Muscle layer of duodenum (tissue), 2 donors: ENCODE results near the gene PDE11A.

Source experiments
- H3K27ac ChIP-seq: one replicate; pipeline ENCODE4 v1.7.0; 2013; ENCODE audit warnings: mild to moderate bottlenecking, low read length
- H3K27me3 ChIP-seq: one replicate; pipeline ENCODE4 v1.7.0; 2013; ENCODE audit warnings: low read depth, mild to moderate bottlenecking, control low read depth, low read length
- H3K36me3 ChIP-seq, 2 donors: one replicate each; pipeline ENCODE4 v1.7.0; 2013; ENCODE audit warnings: low read length in 2 of 2, control low read depth in 1 of 2, mild to moderate bottlenecking in 1 of 2; ENCODE audit not compliant: insufficient read depth in 2 of 2, control insufficient read depth in 1 of 2
- H3K4me1 ChIP-seq, 2 donors: one replicate each; pipeline ENCODE4 v1.7.0; 2013; ENCODE audit warnings: low read length in 2 of 2, mild to moderate bottlenecking in 2 of 2, control low read depth in 1 of 2, moderate library complexity in 1 of 2; ENCODE audit not compliant: insufficient read depth in 2 of 2, control insufficient read depth in 1 of 2
- H3K4me3 ChIP-seq, 2 donors: one replicate each; pipeline ENCODE4 v1.7.0; 2013; ENCODE audit warnings: low read length in 2 of 2, low read depth in 1 of 2, mild to moderate bottlenecking in 1 of 2
- H3K9me3 ChIP-seq, 2 donors: one replicate each; pipeline ENCODE4 v1.7.0; 2013; ENCODE audit warnings: low read length in 2 of 2, control low read depth in 1 of 2, mild to moderate bottlenecking in 1 of 2; ENCODE audit not compliant: control insufficient read depth in 1 of 2
- donor health status: healthy.

The PDE11A gene

DNA sequence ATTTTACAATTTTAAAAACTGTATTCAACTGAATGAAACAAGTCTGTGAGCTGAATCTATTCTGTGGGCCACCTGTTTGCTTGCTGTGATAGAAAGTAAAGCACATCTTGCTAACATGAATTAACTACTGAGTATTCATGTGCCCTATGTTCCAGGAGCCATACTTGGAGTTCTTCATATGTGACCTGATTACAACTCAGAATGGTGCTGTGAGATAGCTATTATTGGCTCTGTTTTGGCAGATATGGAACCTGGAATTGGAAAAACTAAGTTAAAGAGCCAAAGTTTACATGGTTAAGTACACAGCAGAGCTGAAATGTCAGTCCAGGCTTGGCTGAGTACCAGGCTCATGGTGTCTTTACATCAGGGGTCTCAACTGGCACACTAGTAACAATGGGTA lies 426.3 kb downstream of the PDE11A start:
- H3K4me3 ChIP-seq, result no peak overlapping the region
- H3K9me3 ChIP-seq, result peaks cover 0 to 2% of the 10 kb centered on the region in 2 donors

DNA sequence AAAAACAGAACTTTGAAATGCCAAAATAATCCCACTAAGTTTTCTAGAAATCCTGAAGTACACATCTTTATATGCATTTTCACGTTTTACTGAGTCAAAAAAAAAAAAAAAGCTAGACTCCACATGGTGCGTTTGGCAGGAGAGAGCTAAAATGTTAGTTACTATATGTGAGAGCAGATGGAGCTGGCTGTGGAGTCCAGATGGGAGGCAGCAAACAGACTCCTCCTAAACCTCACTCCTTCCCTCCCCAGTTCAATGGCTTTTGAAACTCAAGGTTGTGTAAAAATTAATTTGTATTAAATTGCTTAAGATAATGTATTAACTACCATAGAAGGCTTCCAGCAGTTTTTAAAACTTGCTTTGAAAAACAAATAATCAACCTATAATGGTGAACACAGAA lies 431.2 kb downstream of the PDE11A start:
- Histone ChIP-seq H3K4me1 (no peaks in the 10 kb centered on the region), H3K4me3 (no peak overlapping the region), H3K27ac (no peak overlapping the region), H3K36me3 (no peaks in the 10 kb centered on the region), H3K27me3 (no peaks in the 10 kb centered on the region), H3K9me3 (peaks cover 0 to 2% of the 10 kb centered on the region in 2 donors)

More for the DNA sequence above, 426.3 kb downstream of the PDE11A start:
- Histone ChIP-seq H3K27ac (no peak overlapping the region), H3K36me3 (no peaks in the 10 kb centered on the region), H3K27me3 (no peaks in the 10 kb centered on the region), H3K4me1 (no peaks in the 10 kb centered on the region)

DNA sequence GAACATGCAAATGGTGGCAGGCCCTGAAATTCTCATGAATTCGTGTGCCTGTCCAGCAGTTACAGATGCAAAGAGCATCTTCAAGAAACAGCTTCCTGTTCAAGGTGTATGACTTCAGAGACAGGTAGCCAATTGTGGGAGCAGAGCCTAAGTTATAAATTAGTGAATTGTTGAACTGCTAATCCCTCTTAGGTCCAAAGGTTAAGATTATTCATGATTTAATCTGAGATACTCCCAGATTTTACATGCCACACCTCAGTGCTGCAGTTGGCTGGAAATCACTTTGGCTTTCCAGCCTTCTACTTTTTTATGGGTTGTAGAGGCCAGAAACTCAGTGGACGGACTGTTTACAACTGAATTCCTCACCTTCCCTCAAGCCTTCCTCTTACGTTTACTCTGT lies 432.2 kb downstream of the PDE11A start:
- Histone ChIP-seq H3K9me3 (peaks cover 0 to 2% of the 10 kb centered on the region in 2 donors), H3K27ac (no peak overlapping the region), H3K4me1 (no peaks in the 10 kb centered on the region), H3K36me3 (no peaks in the 10 kb centered on the region), H3K27me3 (no peaks in the 10 kb centered on the region), H3K4me3 (no peak overlapping the region)

- Histone ChIP-seq H3K9me3 (peaks cover 0 to 2% of the 10 kb centered on the region in 2 donors), H3K4me3 (no peak overlapping the region), H3K36me3 (no peaks in the 10 kb centered on the region), H3K27me3 (no peaks in the 10 kb centered on the region), H3K27ac (no peak overlapping the region), H3K4me1 (no peaks in the 10 kb centered on the region)
Observed at GRCh38 chr2:177639262-177639914, 433.2 kb downstream of the PDE11A start.

GRCh38 chr2:177638507-177638906 lies 434.1 kb downstream of the PDE11A start:
- no peak overlapping the region for H3K4me3 ChIP-seq
- no peaks in the 10 kb centered on the region for H3K4me1 ChIP-seq
- no peaks in the 10 kb centered on the region for H3K27me3 ChIP-seq
- no peak overlapping the region for H3K27ac ChIP-seq
- peaks cover 0 to 2% of the 10 kb centered on the region in 2 donors for H3K9me3 ChIP-seq
- no peaks in the 10 kb centered on the region for H3K36me3 ChIP-seq

- H3K9me3 ChIP-seq, result no peaks in the 10 kb centered on the region
- no peaks in the 10 kb centered on the region for H3K4me1 ChIP-seq
- no peaks in the 10 kb centered on the region for H3K27me3 ChIP-seq
- no peaks in the 10 kb centered on the region for H3K36me3 ChIP-seq
- H3K4me3 ChIP-seq, result no peak overlapping the region
- no peak overlapping the region for H3K27ac ChIP-seq
Observed at GRCh38 chr2:177636672-177637071, 435.9 kb downstream of the PDE11A start.

DNA sequence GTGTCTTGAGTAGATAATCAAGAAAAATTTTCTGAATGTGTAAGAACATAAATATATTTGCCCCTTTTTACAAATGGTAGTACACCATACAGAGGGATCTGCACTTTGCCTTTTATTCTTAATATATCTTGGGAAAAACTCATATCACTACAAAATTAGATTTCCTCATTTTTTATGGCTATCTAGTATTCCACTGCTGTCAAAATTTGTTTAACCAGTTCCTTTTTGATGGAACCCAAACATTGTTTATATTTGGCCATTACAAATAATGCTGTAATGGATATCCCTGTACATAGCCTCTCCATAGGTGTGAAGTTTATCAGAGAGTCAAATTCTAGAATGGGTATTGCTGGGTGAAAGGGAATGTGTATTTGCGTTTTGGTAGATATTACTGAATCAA lies 436.9 kb downstream of the PDE11A start:
- no peaks in the 10 kb centered on the region for H3K36me3 ChIP-seq
- no peak overlapping the region for H3K4me3 ChIP-seq
- H3K4me1 ChIP-seq, result no peaks in the 10 kb centered on the region
- H3K9me3 ChIP-seq, result no peaks in the 10 kb centered on the region
- H3K27ac ChIP-seq, result no peak overlapping the region
- no peaks in the 10 kb centered on the region for H3K27me3 ChIP-seq

DNA sequence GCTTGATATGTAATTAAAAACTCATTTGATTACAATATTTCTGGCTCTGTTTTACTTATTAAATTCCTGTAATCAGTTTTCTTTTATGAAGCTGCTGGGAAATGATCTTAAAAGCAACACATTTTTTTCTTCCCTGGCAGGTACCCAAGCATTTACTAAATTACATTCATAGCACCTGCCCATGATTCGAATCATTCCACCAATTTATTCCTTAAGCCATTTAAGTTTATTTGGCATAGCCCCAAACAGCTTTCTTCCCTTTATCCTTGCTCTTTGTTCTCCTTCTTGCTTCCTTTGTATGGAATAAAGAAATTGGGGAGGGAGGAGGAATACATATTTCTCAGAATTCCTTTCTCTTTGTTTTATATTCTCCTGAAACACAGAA lies 438.7 kb downstream of the PDE11A start:
- no peak overlapping the region for H3K27ac ChIP-seq
- no peaks in the 10 kb centered on the region for H3K9me3 ChIP-seq
- H3K27me3 ChIP-seq, result no peaks in the 10 kb centered on the region
- peak overlapping the region; percentile 18 to 29 for H3K4me3 ChIP-seq
- H3K36me3 ChIP-seq, result no peaks in the 10 kb centered on the region
- H3K4me1 ChIP-seq, result no peaks in the 10 kb centered on the region

- Histone ChIP-seq H3K27ac (no peak overlapping the region), H3K9me3 (no peaks in the 10 kb centered on the region)
Observed at GRCh38 chr2:177633111-177633510, 439.5 kb downstream of the PDE11A start.

DNA sequence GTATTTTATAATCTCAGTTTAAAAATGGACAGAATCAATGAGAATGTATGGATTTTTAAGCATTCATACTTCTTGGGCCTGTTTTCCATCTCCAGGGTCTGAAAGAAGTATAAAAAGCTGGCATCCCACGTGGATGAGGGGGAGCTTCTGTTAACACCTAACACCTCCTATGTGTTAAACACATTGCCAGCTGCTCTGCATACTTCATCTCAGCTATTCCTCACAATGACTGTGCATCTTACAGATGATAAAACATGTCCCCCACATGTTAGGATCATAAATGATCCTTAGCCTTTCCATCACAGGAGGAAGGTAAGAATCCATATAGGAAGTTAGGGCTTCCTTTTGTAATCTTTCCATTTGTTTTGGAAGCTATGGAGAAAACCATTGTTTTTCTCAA lies 440.9 kb downstream of the PDE11A start:
- no peak overlapping the region for H3K27ac ChIP-seq
- H3K9me3 ChIP-seq, result no peaks in the 10 kb centered on the region
- H3K4me1 ChIP-seq, result no peaks in the 10 kb centered on the region
- H3K27me3 ChIP-seq, result no peaks in the 10 kb centered on the region
- no peak overlapping the region for H3K4me3 ChIP-seq
- H3K36me3 ChIP-seq, result no peaks in the 10 kb centered on the region

More at GRCh38 chr2:177633111-177633510, 439.5 kb downstream of the PDE11A start:
- Histone ChIP-seq H3K4me3 (no peak overlapping the region), H3K36me3 (no peaks in the 10 kb centered on the region), H3K27me3 (no peaks in the 10 kb centered on the region), H3K4me1 (no peaks in the 10 kb centered on the region)

DNA sequence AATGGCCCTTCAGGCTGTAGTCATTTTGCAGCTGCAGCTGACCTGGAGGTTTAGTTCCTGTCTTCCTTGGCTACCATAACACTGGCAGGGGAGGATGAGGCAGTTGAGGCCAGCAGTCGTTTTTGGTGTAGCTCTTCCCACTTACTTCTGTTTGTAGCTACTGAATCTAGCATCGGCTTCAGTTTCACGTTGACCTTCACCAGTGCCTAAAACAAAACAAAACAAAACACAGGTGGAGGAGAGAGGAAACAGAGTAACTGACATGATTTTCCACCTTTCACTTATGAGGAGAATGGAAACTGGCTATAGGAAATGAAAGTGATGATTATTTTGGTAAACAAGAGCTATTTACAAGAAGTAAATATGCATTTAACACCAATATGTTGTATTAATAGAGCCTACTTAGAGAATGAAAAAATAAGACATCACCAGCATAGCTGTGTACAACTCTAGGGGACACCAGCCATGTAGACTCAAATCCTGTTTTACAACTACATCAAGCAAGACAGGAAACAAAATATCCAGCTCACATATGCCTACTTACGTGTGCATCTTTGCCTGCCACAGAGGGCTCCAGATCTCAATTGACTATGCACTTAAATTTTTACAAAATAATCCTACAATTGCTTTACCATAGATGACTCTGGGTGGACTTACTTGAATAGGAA lies 443.1 kb downstream of the PDE11A start:
- Histone ChIP-seq H3K4me3 (no peak overlapping the region), H3K36me3 (no peaks in the 10 kb centered on the region), H3K27me3 (no peaks in the 10 kb centered on the region), H3K4me1 (no peaks in the 10 kb centered on the region), H3K27ac (no peak overlapping the region), H3K9me3 (no peaks in the 10 kb centered on the region)

DNA sequence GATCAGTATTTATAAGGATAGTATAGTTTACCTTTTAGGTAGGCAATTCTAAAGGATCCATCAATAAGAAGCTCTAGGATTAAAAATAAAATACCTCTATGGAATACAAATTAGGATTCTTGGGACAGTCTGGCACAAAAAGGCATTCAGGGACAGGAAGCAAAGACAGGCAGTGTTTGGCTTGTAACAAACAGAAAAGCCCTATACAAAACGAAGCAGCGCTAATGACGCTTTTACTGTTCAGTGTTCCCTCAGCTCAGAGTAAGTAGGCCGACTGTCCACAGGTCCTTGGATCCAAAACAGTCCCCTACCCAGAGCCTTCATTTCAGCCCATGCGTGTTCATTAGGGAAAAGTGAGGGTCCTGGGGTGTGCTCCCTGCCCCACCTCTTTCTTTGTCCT lies 443.7 kb downstream of the PDE11A start:
- no peaks in the 10 kb centered on the region for H3K27me3 ChIP-seq
- H3K36me3 ChIP-seq, result no peaks in the 10 kb centered on the region
- no peaks in the 10 kb centered on the region for H3K4me1 ChIP-seq
- H3K27ac ChIP-seq, result no peak overlapping the region
- H3K9me3 ChIP-seq, result no peaks in the 10 kb centered on the region
- no peak overlapping the region for H3K4me3 ChIP-seq
